Activated naive CD4-positive, alpha-beta T cell treated with Interleukin-2 at 50 U/mL for 16 hours (primary cell): ENCODE data around the gene ZSCAN10.
"Not testable (repeated sequence)": the region's sequence is repeated elsewhere in the genome, so short reads cannot be mapped to it uniquely, and the experiment has no call there.

ENCODE experiments used
- DNase-seq: peaks from one replicate; pipeline ENCODE4 v3.0.0-alpha.2; 2020

The ZSCAN10 gene

DNA sequence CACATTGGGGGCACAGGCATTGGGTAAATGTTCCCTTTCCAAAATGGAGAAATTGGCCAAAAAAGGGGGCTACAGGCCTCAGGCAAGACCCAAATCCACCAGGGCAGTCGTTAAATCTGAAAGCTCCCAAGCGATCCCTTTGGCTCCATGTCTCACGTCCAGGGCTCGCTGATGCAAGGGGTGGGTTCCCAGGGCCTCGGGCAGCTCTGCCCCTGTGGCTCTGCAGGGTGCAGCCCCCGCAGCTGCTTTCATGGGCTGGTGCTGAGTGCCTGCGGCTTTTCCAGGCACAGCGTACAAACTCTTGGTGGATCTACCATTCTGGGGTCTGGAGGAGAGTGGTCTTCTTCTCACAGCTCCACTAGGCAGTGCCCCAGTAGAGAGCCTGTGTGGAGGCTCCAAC, 15.7 kb downstream of the ZSCAN10 start:
- not testable (repeated sequence) for DNase-seq

DNA sequence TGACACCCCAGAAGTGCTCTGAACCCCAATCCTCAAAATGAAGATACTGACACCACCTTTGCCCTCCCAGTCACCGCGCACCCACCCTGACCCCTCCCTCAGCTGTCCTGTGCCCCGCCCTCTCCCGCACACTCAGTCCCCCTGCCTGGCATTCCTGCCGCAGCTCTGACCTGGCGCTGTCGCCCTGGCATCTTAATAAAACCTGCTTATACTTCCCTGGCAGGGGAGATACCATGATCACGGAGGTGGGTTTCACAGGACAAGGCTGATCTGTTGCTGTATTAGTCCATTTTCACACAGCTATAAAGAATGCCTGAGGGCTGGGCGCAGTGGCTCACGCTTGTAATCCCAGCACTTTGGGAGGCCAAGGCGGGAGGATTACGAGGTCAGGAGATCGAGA, 17.1 kb downstream of the ZSCAN10 start:
- DNase-seq, result not testable (repeated sequence)

DNA sequence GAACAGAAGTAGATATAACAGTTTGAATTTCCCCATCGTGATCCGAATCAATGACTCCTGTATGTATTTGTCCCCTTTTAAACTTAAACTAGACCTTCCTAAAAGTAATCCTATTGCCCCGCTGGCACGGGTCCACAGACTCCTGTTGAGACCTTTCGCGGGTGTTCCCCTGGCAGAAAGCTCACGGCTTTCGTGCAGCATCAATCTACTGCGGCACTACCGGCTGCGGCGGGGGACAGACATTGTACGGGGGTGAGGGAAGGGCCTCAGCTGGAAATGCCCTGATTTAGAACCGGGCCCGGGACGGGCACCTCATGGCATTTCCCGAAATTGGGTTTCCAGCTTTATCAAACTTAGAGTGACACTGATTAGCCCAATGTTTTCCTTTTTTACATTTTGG, 19.1 kb downstream of the ZSCAN10 start:
- DNase-seq, result no peak

DNA sequence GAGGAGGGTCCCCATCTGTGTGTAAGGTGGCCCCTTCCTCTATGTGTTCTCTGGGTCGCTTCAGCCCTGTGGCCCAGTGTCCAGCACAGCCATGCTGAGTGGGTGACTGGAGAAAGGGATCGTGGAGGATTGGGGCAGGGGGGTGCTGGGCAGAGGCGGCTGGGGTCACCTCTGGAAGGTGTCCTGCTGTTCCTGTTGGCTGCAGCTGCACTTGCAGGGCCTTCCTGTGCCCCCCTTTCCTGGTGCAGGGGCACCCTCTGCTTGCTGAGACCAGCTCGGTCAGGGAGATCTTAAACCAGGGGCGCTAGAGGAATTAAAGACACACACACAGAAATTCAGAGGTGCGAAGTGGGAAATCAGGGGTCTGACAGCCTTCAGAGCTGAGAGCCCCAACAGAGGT, 22.5 kb downstream of the ZSCAN10 start:
- DNase-seq, result no peak

DNA sequence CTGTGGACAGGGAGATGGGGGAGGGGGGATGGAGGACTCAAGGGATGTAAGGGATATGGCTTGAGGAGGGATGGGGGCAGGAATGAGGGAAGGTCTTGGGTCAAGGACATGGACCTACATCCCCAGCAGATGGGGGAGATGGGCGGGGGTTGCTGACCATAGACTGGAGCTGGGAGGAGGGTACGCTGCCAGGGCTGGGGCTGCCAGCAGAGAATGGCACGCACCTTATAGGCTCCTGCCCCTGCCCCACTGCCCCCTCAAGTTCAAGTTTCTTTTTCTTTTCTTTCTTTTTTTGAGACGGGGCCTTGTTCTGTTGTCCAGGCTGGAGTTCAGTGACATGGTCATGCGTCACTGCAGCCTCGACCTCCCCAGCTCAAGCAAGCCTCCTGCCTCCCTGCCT, 23.1 kb downstream of the ZSCAN10 start:
- not testable (repeated sequence) for DNase-seq

DNA sequence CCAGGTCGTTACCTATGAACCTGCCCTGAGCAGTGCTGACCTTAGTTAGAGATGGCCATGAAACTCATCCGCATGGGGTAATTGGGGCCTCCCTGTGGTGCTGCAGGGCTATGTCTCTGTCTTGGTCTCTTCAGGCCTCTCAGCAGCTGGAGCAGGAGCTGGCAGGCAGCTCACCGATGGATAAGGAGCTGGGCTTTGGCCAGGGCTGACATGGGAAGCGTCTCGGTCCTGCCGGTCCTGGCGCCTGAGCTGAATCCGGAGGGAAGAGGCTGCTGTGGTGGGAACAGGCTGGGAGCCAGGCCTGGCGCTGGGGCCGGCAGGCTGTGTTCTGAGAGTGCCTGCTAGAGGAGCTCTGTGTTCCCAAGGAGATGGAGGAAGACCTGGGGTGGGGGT, 23.6 kb downstream of the ZSCAN10 start:
- no peak for DNase-seq

DNA sequence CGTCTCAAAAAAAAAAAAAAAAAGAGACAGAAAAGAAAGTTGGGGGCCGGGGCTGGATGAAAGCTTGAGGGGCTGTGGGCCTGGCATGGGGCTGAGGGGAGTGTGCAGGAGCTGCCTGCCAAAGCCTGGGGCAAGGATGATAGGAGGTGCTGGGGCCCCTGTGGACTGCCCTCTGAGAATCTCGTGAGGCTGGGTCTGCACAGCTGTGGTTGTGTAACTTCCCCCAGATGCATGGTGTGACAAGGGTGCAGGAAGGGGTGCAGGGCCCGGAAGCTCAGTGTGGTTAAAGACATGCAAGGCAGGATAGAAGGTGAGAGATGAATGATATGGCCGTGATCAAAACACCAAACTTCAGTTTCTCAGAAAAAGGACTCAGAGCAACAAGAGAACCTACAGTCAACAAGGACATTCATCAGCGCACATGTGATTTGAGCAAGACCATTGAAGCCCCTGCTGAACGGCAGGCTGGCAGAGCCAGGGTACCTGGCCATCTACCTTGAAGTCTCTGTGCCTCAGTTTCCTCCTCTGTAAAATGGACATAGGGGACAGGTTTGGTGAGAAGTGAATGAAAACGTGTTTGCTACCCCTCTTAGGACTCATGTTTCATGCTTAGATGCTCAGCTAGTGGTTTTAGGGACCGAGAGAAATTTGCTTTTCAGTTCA, 24.1 kb downstream of the ZSCAN10 start:
- DNase-seq, result peak; percentile 81

DNA sequence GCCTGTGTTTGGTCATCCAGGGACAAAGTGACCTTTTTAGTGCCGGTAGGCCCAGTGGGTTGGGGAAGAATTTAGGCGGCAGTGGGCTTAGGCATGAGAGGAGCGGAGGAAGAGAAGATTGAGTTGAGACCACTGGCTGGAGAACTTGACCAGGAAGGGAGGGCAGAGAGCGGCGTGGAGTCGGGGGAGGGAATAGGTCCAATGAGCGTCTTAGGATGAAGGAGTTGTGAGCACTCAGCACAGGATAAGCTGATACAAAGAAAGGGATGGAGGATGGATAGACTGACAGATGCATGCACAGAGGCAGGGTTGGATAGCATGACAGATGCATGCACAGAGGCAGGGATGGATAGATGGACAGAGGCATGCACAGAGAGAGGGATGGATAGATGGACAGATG, 25.6 kb downstream of the ZSCAN10 start:
- DNase-seq, result no peak

DNA sequence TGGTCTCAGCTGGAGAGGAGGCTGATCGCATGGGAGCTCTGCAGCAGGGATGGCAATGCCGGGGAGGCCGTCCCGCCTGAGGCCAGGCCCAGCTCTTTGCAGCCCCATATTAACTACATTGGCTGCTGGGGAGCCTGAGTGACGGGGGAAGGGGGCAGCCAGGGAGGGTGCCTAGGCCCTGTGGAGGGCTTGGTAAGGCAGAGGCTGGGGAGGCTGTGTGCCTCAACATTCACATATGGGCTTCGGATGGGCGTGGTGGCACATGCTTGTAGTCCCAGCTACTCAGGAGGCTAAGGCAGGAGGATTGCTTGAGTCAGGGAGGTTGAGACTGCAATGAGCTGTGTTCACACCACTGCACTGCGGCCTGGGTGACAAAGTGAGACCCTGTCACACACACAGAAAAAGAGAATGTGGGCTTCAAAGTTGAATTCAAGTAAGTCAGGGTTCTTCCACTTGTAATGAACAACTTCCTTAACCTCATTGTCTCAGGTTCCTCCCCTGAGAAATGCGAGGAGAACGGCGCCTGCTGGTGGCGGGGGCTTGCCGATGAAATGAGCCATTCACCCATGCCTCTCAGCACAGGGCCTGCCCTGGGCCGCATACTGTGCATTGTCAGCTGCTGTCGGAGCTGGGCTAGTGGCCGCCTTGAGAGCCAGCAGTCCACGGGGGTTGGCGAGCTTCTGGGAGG, 26.4 kb downstream of the ZSCAN10 start:
- not testable (repeated sequence) for DNase-seq

DNA sequence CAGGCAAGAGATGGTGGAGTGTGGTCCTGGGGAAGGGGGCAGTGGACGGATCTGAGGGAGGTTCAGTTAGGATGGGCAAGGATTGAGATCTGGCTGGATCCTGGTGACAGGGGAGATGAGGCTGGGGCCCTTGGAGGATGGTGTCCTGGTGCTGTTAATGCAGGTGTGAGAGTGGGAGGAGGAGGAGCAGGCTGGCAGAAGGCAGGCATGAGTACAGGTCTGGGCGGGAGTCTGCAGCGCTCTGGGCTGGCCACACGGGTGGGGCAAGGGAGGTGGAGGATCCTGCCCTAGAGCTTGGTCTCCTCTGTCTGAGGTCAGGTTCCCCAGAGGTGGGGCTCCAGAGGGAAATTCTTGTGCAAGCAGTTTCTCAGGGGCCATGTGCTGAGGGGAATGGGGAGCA, 26.9 kb downstream of the ZSCAN10 start:
- DNase-seq, result not testable (repeated sequence)

DNA sequence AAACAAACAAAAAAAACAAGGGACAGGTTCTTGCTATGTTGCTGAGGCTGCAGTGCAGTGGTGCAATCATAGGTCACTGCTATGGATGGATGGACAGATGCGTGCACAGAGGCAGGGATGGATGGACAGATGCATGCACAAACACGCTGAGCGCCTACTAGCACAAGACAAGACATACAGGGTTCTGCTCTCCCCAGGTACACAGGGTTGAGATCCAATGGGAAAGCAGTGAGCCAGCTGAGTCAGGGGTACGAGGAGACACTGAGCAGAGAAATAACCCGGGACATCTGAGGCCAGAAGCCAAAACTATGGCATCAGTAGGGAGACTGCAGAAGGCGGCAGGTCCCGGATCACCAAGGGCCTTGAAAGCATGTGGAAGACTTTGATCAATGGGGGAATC, 27.4 kb downstream of the ZSCAN10 start:
- no peak for DNase-seq

DNA sequence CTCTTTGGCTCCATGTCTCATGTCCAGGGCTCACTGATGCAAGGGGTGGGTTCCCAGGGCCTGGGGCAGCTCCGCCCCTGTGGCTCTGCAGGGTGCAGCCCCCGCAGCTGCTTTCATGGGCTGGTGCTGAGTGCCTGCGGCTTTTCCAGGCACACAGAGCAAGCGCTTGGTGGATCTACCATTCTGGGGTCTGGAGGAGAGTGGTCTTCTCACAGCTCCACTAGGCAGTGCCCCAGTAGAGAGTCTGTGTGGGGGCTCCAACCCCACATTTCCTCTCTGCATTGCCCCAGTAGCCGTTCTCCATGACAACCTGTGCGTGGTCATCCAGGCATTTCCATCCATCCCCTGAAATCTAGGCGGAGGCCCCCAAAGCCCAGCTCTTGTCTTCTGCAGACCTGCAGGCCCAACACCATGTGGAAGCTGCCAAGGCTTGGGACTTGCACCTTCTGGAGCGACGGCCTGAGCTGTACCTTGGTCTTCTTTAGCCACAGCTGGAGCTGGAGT, 28.4 kb downstream of the ZSCAN10 start:
- no peak for DNase-seq

DNA sequence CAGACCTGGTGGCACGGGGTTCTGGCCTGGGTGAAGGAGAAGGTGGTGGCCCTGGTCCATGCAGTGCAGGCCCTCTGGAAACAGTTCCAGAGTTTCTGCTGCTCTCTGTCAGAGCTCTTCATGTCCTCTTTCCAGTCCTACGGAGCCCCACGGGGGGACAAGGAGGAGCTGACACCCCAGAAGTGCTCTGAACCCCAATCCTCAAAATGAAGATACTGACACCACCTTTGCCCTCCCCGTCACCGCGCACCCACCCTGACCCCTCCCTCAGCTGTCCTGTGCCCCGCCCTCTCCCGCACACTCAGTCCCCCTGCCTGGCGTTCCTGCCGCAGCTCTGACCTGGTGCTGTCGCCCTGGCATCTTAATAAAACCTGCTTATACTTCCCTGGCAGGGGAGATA, 29.9 kb downstream of the ZSCAN10 start:
- not testable (repeated sequence) for DNase-seq

DNA sequence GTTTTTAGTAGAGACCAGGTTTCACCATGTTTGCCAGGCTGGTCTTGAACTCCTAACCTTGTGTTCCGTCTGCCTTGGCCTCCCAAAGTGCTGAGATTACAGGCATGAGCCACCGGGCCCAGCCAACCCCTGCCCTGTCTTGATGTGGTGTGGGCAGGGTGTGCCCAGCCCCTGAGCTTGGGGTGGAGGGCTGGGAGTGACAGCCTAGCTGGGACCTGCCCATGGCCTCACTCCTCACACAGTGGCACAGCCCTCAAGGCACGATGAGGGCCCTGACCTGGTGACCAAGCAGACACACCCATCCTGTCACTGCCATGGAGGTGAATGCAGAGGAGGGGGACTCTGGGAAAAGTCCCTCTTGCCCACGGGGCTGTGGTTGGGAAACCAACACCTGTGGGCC, 30.6 kb downstream of the ZSCAN10 start:
- no peak for DNase-seq

DNA sequence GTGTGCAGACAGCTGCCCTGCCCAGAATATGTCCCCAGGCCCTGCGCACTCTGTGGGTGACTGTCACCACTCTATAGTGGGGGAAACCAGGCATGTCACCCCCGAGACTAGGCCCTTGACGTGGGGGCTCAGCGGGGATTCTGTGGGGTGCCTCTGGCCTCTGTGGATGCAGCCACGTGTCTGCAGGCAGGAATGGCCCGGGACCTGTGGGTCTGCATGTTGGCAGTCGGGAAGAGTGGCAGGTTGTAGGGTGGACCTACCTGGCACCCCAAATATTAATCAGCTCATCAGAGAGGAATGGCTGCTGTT, 32.7 kb downstream of the ZSCAN10 start:
- peak; percentile 21 for DNase-seq

DNA sequence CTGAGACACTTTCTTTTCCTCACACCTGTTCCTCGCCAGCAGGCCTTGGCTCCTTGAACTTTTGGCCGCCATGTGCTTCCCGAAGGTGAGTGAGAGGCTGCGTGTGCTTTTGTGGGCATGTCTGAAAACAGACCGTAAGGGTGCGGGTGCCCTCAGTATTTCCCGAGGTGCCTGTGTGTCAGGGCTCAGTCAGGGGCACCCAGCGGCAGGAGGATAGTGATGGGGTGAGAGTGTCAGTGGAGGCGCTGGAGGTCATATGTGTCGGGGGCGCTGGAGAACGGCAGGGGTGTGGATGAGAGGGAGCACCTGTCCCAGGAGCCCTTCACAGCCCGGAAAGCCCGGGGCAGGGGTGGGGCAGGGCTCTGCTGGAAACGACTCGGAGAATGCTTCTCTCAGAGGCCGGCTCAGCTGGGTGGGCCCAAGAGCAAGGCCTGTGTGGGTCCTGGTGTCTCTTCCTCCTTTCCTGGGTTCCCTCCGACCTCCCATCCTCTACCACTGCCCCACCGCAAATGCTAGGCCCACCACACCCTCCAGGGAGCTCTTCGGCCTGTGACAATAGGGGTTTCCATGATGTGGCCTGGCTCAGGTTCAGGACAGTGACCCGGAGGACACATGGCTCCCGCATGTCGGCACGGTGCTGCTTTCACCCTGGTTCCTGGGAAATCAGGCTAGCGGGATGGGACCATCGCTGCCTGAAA, 33.2 kb downstream of the ZSCAN10 start:
- peak; percentile 47 for DNase-seq

DNA sequence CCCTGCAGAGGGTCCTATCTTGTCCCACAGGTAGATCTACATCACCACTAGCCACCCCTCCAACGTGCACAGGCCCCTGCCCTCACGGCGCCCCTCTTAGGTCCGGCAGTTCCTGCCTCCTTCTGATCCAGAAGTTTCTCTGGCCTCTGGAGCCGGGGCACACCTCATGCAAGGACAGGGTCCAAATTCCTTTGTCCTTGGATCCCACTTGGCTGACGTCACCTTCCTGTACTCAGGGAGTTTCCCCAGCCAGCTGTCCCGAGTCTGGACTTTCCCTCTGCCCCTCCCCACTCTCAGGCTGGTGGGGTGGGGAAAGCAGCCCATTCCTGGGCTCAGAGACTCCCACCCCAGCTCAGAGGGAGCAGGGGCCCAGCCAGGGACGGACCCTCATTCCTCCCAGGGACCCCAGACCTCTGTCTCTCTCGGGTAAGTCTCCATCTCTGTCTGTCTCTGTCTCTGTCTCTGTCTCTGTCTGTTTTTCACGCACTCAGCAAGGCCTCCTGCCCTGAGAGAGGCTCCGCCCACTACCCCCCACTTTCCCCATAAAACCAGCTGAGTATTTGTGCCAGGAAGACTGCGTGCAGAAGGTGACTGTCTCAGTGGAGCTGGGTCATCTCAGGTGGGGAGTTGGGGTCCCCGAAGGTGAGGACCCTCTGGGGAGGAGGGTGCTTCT, 33.9 kb downstream of the ZSCAN10 start, which contains the start of gene IL32:
Gene IL32, plus strand, starts transcription at position 572 of the 673 bp plus-strand sequence. CDS start 172 bp downstream, outside the sequence.
- peak; percentile 80 for DNase-seq

DNA sequence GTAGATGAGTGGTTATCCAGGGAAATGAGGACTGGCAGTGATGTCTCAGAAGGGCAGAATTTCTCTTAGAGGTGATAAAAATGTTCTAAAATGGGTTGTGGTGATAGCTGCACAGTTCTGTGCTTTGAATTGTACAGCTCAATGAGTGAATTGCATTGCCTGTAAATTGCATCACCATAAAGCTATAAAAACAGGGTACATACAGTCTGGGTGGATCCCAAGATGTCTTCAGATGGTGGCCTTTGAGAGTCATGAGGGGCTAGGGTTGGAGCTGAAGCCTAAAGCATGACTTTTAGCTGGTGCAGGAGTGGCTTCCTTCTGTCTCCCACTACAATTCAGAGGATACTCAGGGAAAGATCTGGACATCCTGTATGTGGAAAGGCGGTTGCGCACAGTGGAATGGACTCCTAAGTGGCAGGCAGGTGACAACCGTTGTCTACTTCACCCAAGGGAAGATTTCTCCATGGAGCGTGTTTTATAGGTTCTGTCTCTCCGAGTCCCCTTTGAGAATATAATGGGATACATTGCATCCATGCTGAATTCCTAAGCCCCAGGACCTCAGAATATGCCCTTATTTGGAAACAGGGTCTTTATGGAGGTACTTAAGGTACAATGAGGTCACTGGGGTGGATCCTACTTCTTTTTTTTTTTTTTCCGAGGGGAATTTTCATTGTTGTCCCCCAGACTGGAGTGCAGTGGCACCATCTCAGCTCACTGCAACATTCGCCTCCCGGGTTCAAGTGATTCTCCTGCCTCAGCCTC, 35.3 kb downstream of the ZSCAN10 start:
- DNase-seq, result no peak

DNA sequence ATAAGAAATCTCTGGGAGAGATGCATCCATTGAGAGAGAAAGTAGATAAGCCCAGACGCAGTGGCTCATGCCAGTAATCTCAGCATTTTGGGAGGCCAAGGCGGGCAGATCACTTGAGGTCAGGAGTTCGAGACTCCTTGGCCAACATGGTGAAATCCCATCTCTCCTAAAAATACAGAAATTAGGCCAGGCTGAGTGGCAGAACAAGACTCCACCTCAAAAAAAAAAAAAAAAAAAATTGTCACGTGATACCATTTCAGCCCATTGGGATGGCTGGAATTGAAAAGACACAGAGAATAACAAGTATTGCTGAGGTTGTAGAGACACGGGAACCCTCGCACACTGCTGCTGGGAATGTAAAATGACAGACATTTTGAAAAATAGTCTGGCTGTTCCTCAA, 36.5 kb downstream of the ZSCAN10 start:
- DNase-seq, result no peak

DNA sequence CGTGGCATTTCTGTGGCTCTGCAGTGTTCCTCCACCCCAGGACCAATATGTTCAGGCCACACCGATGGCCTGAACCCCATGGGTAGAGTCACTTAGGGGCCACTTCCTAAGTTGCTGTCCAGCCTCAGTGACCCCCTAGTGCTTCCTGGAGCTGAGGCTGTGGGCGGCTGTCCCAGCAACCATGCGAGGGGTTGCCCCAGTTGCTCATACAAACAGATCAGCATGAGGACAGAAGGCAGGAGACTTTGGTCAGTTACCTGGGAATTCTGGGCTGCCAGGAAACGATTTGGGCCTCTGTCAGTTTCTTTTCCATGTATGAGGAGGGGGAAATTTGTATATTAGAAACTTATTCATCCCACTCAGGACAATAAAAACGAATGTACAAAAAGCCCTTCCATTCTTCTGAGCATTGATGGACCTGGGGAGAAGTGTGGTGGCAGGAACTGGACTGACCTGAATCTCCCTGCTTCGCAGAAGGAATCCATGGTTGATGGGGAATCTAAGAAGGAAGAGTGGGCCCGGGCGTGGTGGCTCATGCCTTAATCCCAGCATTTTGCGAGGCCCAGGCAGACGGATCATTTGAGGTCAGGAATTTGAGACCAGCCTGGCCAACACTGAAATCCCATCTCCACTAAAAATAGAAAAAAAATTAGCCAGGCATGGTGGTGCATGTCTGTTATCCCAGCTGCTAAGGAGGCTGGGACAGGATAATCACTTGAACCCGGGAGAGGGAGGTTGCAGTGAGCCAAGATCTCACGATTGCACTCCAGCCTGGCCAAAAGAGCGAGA, 38.6 kb downstream of the ZSCAN10 start:
- no peak for DNase-seq

DNA sequence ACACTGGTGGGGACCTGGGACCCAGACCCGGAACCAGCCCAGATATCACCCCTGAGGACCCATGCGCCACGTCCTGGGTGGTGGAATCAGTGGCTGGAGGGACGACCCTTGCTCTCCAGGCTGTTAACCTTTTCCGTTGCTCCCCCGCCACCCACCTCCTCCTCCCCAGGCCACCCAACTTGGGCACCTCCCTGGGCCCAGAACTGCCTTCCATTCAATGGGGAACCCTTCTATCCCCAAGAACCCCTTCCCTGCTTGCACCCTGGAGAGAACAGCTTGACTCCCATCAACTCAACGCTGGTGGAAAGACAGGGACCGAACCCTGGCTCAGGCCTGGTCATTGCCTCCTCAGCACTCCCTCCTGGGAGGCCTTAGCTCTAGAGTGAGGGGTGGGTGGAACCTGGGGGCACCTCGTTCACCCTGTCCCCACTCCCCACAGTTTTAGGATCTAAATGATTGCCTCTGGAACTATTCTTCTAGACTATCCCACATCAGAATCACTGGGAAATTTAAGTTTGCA, 39.3 kb downstream of the ZSCAN10 start:
- no peak for DNase-seq
